HEK293T (cell line): Measurements from ENCODE around the gene KRTAP5-1.

ENCODE experiments used
- CTCF ChIA-PET: fragments of 350-600 bp; formaldehyde crosslinking; extraction: SDS; loops from one replicate; lab custom pipeline; 2021; ENCODE audit warnings: antibody characterized with exemption, inconsistent platforms; lab: Yijun Ruan, JAX
- POLR2A ChIA-PET: fragments of 350-600 bp; formaldehyde crosslinking; extraction: SDS; loops from one replicate; lab custom pipeline; 2020; ENCODE audit warnings: antibody characterized with exemption, inconsistent platforms; lab: Yijun Ruan, JAX
- DNase-seq: peaks from one replicate; pipeline ENCODE4 v3.0.0; 2012; ENCODE audit warnings: mixed read lengths; ENCODE audit errors: extremely low spot score
- ARNT ChIP-seq: fragments of 450-650 bp; IDR thresholded peaks from 2 replicates; pipeline ENCODE4 v1.6.1; 2017; ENCODE audit warnings: mild to moderate bottlenecking
- BHLHE40 ChIP-seq: fragments of 450-650 bp; IDR thresholded peaks from 2 replicates; pipeline ENCODE4 v1.6.1; 2016; ENCODE audit warnings: mild to moderate bottlenecking, moderate library complexity, borderline replicate concordance
- CTBP1 ChIP-seq: fragments of 450-650 bp; IDR thresholded peaks from 2 replicates; pipeline ENCODE4 v1.6.1; 2016; ENCODE audit warnings: borderline replicate concordance
- ELF4 ChIP-seq: fragments of 450-650 bp; IDR thresholded peaks from 2 replicates; pipeline ENCODE4 v1.6.1; 2017; ENCODE audit warnings: antibody characterized with exemption
- FOXA1 ChIP-seq: fragments of 450-650 bp; IDR thresholded peaks from 2 replicates; pipeline ENCODE4 v1.6.1; 2016; ENCODE audit warnings: mild to moderate bottlenecking
- FOXK2 ChIP-seq: fragments of 450-650 bp; IDR thresholded peaks from 2 replicates; pipeline ENCODE4 v1.6.1; 2016; ENCODE audit warnings: mild to moderate bottlenecking
- FOXM1 ChIP-seq: fragments of 450-650 bp; IDR thresholded peaks from 2 replicates; pipeline ENCODE4 v1.6.1; 2017; ENCODE audit warnings: mild to moderate bottlenecking, borderline replicate concordance
- HDGF ChIP-seq: fragments of 450-650 bp; IDR thresholded peaks from 2 replicates; pipeline ENCODE4 v1.6.1; 2017; ENCODE audit warnings: antibody characterized with exemption, borderline replicate concordance
- L3MBTL2 ChIP-seq: fragments of 450-650 bp; conservative IDR thresholded peaks from 2 replicates; pipeline ENCODE4 v1.6.1; 2016; ENCODE audit warnings: mild to moderate bottlenecking
- LEF1 ChIP-seq: fragments of 450-650 bp; IDR thresholded peaks from 2 replicates; pipeline ENCODE4 v1.6.1; 2017; ENCODE audit warnings: mild to moderate bottlenecking, borderline replicate concordance
- NFRKB ChIP-seq: fragments of 450-650 bp; IDR thresholded peaks from 2 replicates; pipeline ENCODE4 v1.6.1; 2016; ENCODE audit warnings: mild to moderate bottlenecking, moderate library complexity
- PKNOX1 ChIP-seq: fragments of 450-650 bp; IDR thresholded peaks from 2 replicates; pipeline ENCODE4 v1.6.1; 2016
- SP1 ChIP-seq: fragments of 450-650 bp; IDR thresholded peaks from 2 replicates; pipeline ENCODE4 v1.6.1; 2017
- SUZ12 ChIP-seq: fragments of 450-650 bp; IDR thresholded peaks from 2 replicates; pipeline ENCODE4 v1.6.1; 2016; ENCODE audit warnings: mild to moderate bottlenecking
- TARDBP ChIP-seq: fragments of 450-650 bp; IDR thresholded peaks from 2 replicates; pipeline ENCODE4 v1.6.1; 2016
- ZNF384 ChIP-seq: fragments of 450-650 bp; IDR thresholded peaks from 2 replicates; pipeline ENCODE4 v1.6.1; 2016

The KRTAP5-1 gene

DNA sequence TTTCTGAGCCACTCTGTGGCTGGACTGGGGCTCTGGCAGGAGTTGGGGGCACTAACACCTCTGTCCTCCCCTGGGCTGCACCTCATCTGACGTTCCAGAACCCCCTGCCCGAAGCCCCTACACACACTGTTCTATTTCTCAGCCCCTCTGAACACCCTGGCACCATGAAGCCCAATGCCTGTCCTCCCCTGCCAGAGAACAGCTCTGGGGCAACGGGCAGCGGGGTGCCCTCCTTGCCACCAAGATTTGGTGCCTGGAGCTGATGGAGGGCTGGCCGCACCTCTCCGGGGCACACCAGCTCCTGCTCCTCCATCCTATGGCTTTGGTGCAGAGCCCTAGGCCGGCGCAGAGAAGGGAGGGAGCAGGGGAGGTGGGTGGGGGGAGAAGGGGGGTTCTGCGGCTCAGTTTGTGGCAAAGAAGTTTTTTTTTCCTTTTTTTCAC lies 29.4 kb downstream of the KRTAP5-1 start:
- CTCF ChIA-PET: interaction anchor here (1.3 kb wide), 1 partner anchor 9 kb away, joined by 4 read pairs; no protein-coding TSS in a partner anchor
- POLR2A ChIA-PET: no interaction called here
- DNase-seq: no peak
- no peak for TF ChIP-seq ELF4
- TF ChIP-seq FOXA1: no peak
- TF ChIP-seq NFRKB: no peak
- TF ChIP-seq ARNT: no peak
- TF ChIP-seq SUZ12: no peak
- TF ChIP-seq ZNF384: no peak
- no peak for TF ChIP-seq SP1
- TF ChIP-seq CTBP1: no peak
- no peak for TF ChIP-seq FOXM1

- DNase-seq: no peak
- POLR2A ChIA-PET: no interaction called here
- TF ChIP-seq FOXK2 (no peak), SUZ12 (no peak), PKNOX1 (no peak), HDGF (no peak), LEF1 (no peak), NFRKB (no peak), FOXA1 (no peak), ARNT (no peak), ZNF384 (no peak), CTBP1 (no peak), ELF4 (no peak), L3MBTL2 (no peak), FOXM1 (no peak), BHLHE40 (no peak), TARDBP (no peak), SP1 (no peak)
- CTCF ChIA-PET: interaction anchor here (1.3 kb wide), 1 partner anchor 8 kb away, joined by 4 read pairs; no protein-coding TSS in a partner anchor
Measured at GRCh38 chr11:1554981-1555712, 29.9 kb downstream of the KRTAP5-1 start.

DNA sequence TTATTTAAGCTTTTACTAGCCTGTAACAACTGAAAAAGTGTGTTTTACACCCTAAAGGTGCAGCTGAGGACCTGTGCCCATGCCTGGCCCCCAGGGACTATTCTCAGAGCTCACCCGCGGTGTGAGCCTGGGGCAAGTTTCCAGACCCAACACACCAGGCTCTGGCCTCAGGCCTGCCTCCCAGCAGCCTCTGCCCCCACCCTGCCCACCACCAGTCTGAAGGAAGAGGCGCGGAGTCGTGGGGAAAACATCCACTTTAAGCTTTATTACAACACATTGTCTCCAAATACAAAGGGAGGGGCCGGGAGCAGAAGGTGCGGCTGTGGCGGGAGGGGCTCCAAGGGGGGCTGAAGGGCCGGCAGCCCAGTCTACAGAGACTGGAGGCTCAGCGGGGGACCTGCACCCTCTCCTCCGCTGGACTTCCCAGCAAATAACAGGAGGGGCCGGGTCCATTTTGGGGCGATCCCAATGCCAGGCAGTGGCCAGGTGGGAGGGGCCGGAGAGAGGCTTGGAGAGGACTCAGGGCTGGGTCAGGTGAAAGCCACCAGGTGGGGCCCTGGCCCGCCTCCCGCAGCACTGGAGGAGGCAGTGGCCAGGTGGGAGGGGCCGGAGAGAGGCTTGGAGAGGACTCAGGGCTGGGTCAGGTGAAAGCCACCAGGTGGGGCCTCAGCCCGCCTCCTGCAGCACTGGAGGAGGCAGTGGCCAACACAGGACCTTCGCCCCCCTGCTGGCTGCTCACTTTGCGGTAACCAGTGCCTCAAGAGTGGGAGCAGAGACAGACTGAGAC lies 31.1 kb downstream of the KRTAP5-1 start:
- ChIA-PET CTCF (interaction anchor here (0.7 kb wide), 2 partner anchors 21 to 279 kb away, joined by 3 read pairs; no protein-coding TSS in a partner anchor), POLR2A (no interaction called here)
- TF ChIP-seq SUZ12: no peak
- TF ChIP-seq SP1: no peak
- TF ChIP-seq HDGF: no peak
- no peak for TF ChIP-seq ZNF384
- TF ChIP-seq PKNOX1: no peak
- TF ChIP-seq NFRKB: no peak
- no peak for TF ChIP-seq BHLHE40
- DNase-seq: no peak

GRCh38 chr11:1549338-1550330 lies 35.4 kb downstream of the KRTAP5-1 start:
- no peak for DNase-seq
- no peak for TF ChIP-seq ARNT
- POLR2A ChIA-PET: no interaction called here
- CTCF ChIA-PET: interaction anchor here (0.7 to 2.6 kb wide), 2 partner anchors 24 to 1950 kb away, joined by 4 to 15 read pairs; no protein-coding TSS in a partner anchor

DNA sequence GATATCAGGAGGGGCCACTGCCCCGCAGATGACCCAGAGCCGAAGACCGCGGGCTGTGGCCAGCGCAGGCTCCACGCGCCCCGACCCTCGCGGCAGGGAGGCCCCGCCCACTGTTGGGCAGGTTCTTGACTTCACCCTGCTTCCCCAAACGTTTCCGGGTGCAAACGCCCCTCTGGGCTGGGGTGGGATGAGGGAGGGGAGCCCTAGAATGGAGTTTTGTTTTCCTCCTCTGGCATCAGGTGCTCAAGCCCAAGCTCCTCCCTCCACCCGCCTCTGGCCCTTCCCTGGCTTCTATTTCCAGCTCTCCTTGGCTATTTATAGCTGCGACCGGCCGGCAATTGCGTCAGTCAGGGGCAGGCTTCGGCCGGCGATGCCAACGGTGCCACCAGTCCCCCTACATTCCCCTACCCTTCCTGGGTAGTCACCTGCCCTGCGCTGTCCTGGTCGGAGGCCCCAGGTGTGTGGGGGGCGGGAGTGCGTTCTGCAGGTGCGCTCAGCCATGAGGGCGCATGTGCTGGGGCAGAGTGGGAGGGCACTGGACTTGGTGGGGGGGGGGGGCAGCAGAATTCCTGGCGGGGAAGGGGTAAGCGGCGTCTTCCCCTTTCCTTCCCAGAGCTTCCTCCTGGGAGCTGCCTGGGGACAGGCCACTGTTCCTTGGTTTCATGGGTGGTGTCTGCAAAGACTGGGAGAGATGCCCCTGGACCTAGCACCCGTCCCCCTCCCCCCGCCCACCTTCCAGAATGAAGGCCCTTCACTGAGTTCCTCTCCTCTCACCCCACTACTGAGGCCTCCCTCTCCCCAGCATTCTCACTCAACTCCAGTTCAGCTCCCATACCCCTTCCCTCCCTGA lies 36.6 kb downstream of the KRTAP5-1 start:
- CTCF ChIA-PET: interaction anchor here (2.6 kb wide), 1 partner anchor 26 kb away, joined by 15 read pairs; no protein-coding TSS in a partner anchor
- POLR2A ChIA-PET: interaction anchor here (2.2 kb wide), 1 partner anchor 26 kb away, joined by 20 read pairs; no protein-coding TSS in a partner anchor
- no peak for TF ChIP-seq LEF1
- TF ChIP-seq ZNF384: no peak
- no peak for TF ChIP-seq ARNT
- no peak for TF ChIP-seq FOXA1
- TF ChIP-seq CTBP1: no peak
- TF ChIP-seq ELF4: no peak
- TF ChIP-seq BHLHE40: no peak
- no peak for TF ChIP-seq FOXM1
- TF ChIP-seq FOXK2: no peak
- TF ChIP-seq TARDBP: no peak
- no peak for TF ChIP-seq SP1
- no peak for TF ChIP-seq PKNOX1
- peak; percentile 33 for DNase-seq
